HepG2 (cell line): ENCODE data around the gene NRSN2. TPM values are rescaled to one million over a fixed set of nuclear protein-coding genes. Genes with fewer than 3 reads are reported as not detected.

Experiments
- CHD2 ChIP-seq: IDR thresholded peaks from 2 replicates; pipeline ENCODE4 v1.6.1; 2011; ENCODE audit warnings: low read depth, low read length, improper control_type of control experiment
- CHD4 ChIP-seq: fragments of 200-600 bp; sonication (generic); IDR thresholded peaks from 2 replicates; pipeline ENCODE4 v1.7.0; 2017; ENCODE audit warnings: mild to moderate bottlenecking, low read length, borderline replicate concordance
- EED ChIP-seq: sonication (generic); formaldehyde crosslinking; IDR thresholded peaks from 2 replicates; pipeline ENCODE4 v1.5.0; 2020; ENCODE audit warnings: mild to moderate bottlenecking, missing genetic modification reagents
- ESRRA ChIP-seq: sonication (generic); formaldehyde crosslinking; IDR thresholded peaks from 2 replicates; pipeline ENCODE4 v1.5.1; 2020; ENCODE audit warnings: mild to moderate bottlenecking, low read depth, missing genetic modification reagents
- FOSL2 ChIP-seq: sonication (generic); formaldehyde crosslinking; IDR thresholded peaks from 2 replicates; pipeline ENCODE4 v1.4.0; 2020; ENCODE audit warnings: missing genetic modification reagents
- MEIS1 ChIP-seq: sonication (generic); formaldehyde crosslinking; IDR thresholded peaks from 2 replicates; pipeline ENCODE4 v1.9.0; 2021; ENCODE audit warnings: mild to moderate bottlenecking, missing genetic modification reagents, moderate library complexity, borderline replicate concordance
- MYC ChIP-seq: sonication (generic); formaldehyde crosslinking; IDR thresholded peaks from 2 replicates; pipeline ENCODE4 v1.9.0; 2021; ENCODE audit warnings: missing genetic modification reagents, borderline replicate concordance
- PBX3 ChIP-seq: sonication (generic); formaldehyde crosslinking; IDR thresholded peaks from 2 replicates; pipeline ENCODE4 v1.8.1; 2023; ENCODE audit warnings: missing genetic modification reagents, inconsistent platforms, borderline replicate concordance
- POLR2G ChIP-seq: fragments of 200-400 bp; formaldehyde crosslinking; IDR thresholded peaks from 2 replicates; pipeline ENCODE4 v1.6.1; 2018; ENCODE audit warnings: mild to moderate bottlenecking, low read depth, low read length, moderate library complexity
- SIN3A ChIP-seq: IDR thresholded peaks from 2 replicates; pipeline ENCODE4 v1.6.1; 2011; ENCODE audit warnings: low read depth, mild to moderate bottlenecking, control low read depth, low read length, borderline replicate concordance
- SNAI1 ChIP-seq: sonication (generic); formaldehyde crosslinking; IDR thresholded peaks from 2 replicates; pipeline ENCODE4 v1.5.0; 2020; ENCODE audit warnings: mild to moderate bottlenecking, missing genetic modification reagents, borderline replicate concordance
- SP1 ChIP-seq, 2 experiments: fragments of 450-650 bp in 1 of 2; sonication (generic) in 1 of 2; formaldehyde crosslinking in 1 of 2; IDR thresholded peaks; 2 replicates each; pipeline versions ENCODE4 v1.4.0 to v1.6.1; 2016 to 2020; ENCODE audit warnings: missing genetic modification reagents in 1 of 2
- SRSF1 ChIP-seq: fragments of 200-400 bp; formaldehyde crosslinking; optimal IDR thresholded peaks from 2 replicates; pipeline ENCODE3; 2017; ENCODE audit warnings: mild to moderate bottlenecking, low read depth, low read length, moderate library complexity
- TBL1XR1 ChIP-seq: fragments of 150-350 bp; IDR thresholded peaks from 2 replicates; pipeline ENCODE4 v1.6.1; 2014; ENCODE audit warnings: borderline replicate concordance, low read length; ENCODE audit not compliant: partially characterized antibody
- TBX2 ChIP-seq: sonication (generic); formaldehyde crosslinking; IDR thresholded peaks from 2 replicates; pipeline ENCODE4 v1.5.0; 2020; ENCODE audit warnings: missing genetic modification reagents, mild to moderate bottlenecking, borderline replicate concordance
- TEAD3 ChIP-seq: optimal IDR thresholded peaks from 2 replicates; pipeline ENCODE3; 2016; ENCODE audit warnings: borderline replicate concordance
- THAP9 ChIP-seq: sonication (generic); formaldehyde crosslinking; IDR thresholded peaks from 2 replicates; pipeline ENCODE4; 2020; ENCODE audit warnings: missing genetic modification reagents, mild to moderate bottlenecking, borderline replicate concordance
- ZBTB38 ChIP-seq: sonication (generic); formaldehyde crosslinking; IDR thresholded peaks from 2 replicates; pipeline ENCODE4 v1.5.1; 2020; ENCODE audit warnings: mild to moderate bottlenecking, missing genetic modification reagents
- ZNF230 ChIP-seq: sonication (generic); formaldehyde crosslinking; IDR thresholded peaks from 2 replicates; pipeline ENCODE4 v1.4.0; 2020; ENCODE audit warnings: mild to moderate bottlenecking, missing genetic modification reagents
- ZNF672 ChIP-seq: sonication (generic); formaldehyde crosslinking; IDR thresholded peaks from 2 replicates; pipeline ENCODE4 v1.8.1; 2022; ENCODE audit warnings: missing genetic modification reagents
- polyA plus RNA-seq, 8 experiments: library from polyadenylated mRNA; depleted of rRNA in 3 of 8; stranded (reverse) in 7 of 8; unstranded in 1 of 8; fragments of >200 nt; fragmentation: Illumina TruSeq in 4 of 8; extraction: Trizol in 4 of 8; gene quantifications; 2 replicates each; pipeline versions ENCODE4 v1.2.1 to v1.2.3, GENCODE V29; 2011 to 2016; ENCODE audit warnings: low read depth in 4 of 8, missing spikeins in 1 of 8, mixed read lengths in 1 of 8; ENCODE audit not compliant: insufficient read depth in 1 of 8
- total RNA-seq, 5 experiments: library from RNA; depleted of rRNA; stranded (reverse); fragments of >200 nt; fragmentation: Illumina TruSeq; extraction: Trizol; gene quantifications; 2 replicates each; pipeline ENCODE4 v1.2.3, GENCODE V29; 2016; ENCODE audit warnings: low read depth in 1 of 5
- TF ChIP-seq, protein P1 (sequence below): sonication (generic); formaldehyde crosslinking; IDR thresholded peaks from 2 replicates; pipeline ENCODE4 v1.5.0; 2020; ENCODE audit warnings: mild to moderate bottlenecking, missing genetic modification reagents, borderline replicate concordance

The NRSN2 gene
- total and polyA plus RNA-seq, 2 of the 13 experiments (the other 11 are each of a cell fraction or from before 2014, with no cell fraction given), result 32.3 to 49.4 TPM

DNA sequence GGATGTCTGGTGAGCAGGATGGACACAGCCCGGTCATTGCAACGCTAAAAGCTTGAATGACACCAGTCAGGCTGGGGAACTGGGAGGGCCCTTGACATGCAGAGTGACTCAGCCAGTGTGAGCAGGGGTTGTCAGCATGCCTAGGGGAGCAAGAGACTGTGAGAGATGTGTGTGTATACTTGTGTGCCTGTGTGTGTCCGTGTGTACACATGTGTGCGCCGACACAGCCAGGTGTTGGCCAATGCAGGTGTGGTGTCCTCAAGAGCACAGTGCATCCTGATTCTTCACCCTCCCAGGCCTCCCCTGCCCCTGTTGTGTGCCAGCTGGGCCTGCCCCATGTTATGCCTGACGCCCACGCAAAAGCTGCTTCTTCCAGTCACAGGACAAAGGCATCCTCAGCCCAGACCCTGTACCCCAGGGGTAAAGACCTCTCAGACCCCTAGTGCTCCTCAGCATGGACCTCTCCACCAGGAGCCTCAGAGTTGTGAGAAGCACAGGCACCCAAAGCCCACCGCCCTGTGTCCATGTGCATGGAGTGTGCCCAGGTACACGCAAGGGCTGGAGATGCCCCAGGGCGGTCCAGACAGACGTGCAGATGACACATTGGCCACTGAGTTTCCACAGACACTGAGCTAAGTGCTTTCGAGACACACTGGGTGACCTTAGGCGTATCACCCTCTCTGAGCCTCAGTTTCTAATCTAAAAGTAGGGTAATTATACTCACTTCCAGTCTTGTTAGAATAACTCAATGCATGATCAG lies 16.6 kb downstream of the NRSN2 start (continued):
- TF ChIP-seq POLR2G, result peak; percentile 30; the same call in 1 of the 2 replicates
- no peak for TF ChIP-seq SP1 (IDR thresholded peaks at IDR 0.05)
- TF ChIP-seq SP1 (CRISPR knock-in tag; IDR thresholded peaks at IDR 0.05), result no peak
- peak; percentile 53; the same call in 1 of the 2 replicates for TF ChIP-seq MYC (CRISPR knock-in tag)
- TF ChIP-seq ZNF230 (CRISPR knock-in tag), result 0 out of 2 replicates have a peak, but pooled peaks have one; percentile 55
- peak; percentile 3 for TF ChIP-seq SRSF1
- TF ChIP-seq SIN3A, result peak; percentile 56; the same call in 1 of the 2 replicates
- TF ChIP-seq, protein P1, sequence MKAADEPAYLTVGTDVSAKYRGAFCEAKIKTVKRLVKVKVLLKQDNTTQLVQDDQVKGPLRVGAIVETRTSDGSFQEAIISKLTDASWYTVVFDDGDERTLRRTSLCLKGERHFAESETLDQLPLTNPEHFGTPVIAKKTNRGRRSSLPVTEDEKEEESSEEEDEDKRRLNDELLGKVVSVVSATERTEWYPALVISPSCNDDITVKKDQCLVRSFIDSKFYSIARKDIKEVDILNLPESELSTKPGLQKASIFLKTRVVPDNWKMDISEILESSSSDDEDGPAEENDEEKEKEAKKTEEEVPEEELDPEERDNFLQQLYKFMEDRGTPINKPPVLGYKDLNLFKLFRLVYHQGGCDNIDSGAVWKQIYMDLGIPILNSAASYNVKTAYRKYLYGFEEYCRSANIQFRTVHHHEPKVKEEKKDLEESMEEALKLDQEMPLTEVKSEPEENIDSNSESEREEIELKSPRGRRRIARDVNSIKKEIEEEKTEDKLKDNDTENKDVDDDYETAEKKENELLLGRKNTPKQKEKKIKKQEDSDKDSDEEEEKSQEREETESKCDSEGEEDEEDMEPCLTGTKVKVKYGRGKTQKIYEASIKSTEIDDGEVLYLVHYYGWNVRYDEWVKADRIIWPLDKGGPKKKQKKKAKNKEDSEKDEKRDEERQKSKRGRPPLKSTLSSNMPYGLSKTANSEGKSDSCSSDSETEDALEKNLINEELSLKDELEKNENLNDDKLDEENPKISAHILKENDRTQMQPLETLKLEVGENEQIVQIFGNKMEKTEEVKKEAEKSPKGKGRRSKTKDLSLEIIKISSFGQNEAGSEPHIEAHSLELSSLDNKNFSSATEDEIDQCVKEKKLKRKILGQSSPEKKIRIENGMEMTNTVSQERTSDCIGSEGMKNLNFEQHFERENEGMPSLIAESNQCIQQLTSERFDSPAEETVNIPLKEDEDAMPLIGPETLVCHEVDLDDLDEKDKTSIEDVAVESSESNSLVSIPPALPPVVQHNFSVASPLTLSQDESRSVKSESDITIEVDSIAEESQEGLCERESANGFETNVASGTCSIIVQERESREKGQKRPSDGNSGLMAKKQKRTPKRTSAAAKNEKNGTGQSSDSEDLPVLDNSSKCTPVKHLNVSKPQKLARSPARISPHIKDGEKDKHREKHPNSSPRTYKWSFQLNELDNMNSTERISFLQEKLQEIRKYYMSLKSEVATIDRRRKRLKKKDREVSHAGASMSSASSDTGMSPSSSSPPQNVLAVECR (CRISPR knock-in tag), result peak; percentile 47
- 0 out of 2 replicates have a peak, but pooled peaks have one; percentile 67 for TF ChIP-seq MEIS1 (CRISPR knock-in tag)
- TF ChIP-seq TEAD3 (CRISPR knock-in tag), result peak; percentile 5
- TF ChIP-seq CHD4, result no peak
- 0 out of 2 replicates have a peak, but pooled peaks have one; percentile 48 for TF ChIP-seq TBX2 (CRISPR knock-in tag)
- no peak for TF ChIP-seq ZNF672 (CRISPR knock-in tag)
- TF ChIP-seq SNAI1 (CRISPR knock-in tag), result no peak
- TF ChIP-seq EED (CRISPR knock-in tag), result peak; percentile 94
- peak; percentile 93 for TF ChIP-seq FOSL2 (CRISPR knock-in tag)
- TF ChIP-seq THAP9 (CRISPR knock-in tag), result 0 out of 2 replicates have a peak, but pooled peaks have one; percentile 29
- 0 out of 2 replicates have a peak, but pooled peaks have one; percentile 22 for TF ChIP-seq ESRRA (CRISPR knock-in tag)
- no peak for TF ChIP-seq PBX3
- TF ChIP-seq ZBTB38 (CRISPR knock-in tag), result peak; percentile 89
- no peak for TF ChIP-seq CHD2
- TF ChIP-seq TBL1XR1, result no peak
